Activated T-cell treated with anti-CD3 and anti-CD28 coated beads, Interleukin-2, amount 50 U/mL, for 1 hour (primary cell): Measurements from ENCODE around the gene CELSR1.
A peak's percentile ranks its signal among the peaks of the same experiment; 100 is the strongest.

Experiments used
- DNase-seq: peaks from one replicate; pipeline ENCODE4 v3.0.0-alpha.2; 2020

CELSR1 gene

DNA sequence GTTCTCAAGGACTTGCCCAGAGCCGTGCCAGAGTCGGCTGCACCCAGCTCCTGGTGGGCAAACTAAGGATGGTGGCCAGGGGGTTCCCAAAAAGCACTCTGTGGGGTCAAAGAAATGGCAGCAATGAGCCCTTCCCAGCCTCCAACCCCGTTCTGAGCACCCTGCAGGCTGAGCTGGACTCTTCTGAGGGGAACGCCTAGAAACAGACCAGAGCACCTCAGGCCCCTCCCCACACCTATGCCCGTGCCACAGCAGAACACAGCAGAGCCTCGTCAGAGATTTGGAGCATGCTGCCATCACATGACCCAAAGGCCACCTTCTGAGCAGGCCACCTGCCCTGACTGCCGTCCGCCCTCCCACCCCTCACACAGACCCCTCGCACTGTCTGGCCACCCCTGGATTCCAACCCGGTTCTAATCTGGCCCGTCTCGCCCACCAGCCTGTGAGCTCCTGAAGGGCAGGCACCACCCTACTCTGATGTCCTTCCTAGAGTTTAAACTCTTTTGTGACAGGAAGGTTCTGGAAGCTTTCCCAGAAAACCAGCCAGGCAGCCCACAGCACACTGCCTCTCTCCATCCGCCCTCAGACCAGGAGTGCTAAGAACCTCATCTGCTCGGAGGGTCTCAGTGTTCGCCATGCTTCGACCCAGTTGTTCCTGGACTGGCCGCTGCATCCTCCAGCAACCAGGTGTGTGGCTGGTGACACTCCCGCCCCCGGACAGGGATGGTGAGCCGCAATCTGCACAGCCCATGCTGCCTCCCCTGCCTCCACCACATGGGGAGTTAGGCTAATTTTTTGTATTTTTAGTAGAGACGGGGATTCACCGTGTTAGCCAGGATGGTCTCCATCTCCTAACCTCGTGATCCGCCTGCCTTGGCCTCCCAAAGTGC is 97.6 kb downstream of the CELSR1 start:
- DNase-seq = no peak

DNA sequence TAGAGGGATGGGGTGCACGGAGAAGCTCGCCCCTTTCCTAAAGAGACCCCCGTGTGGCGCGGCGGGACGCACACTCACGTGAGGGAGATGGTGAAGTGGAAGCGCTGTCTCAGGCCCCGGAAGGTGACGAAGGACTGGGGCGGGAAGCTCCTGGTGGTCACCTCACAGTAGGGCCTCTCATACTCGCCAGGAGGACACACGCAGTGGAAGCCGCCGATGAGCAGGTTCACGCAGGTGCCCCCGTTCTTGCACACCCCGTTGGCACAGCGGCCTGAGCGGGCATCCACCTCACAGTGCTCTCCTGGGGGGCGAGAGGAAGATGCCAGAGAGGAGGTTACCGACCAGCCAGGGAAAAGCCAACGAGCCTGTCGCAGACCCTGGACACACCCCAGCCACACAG is 98.3 kb downstream of the CELSR1 start:
- DNase-seq = no peak

DNA sequence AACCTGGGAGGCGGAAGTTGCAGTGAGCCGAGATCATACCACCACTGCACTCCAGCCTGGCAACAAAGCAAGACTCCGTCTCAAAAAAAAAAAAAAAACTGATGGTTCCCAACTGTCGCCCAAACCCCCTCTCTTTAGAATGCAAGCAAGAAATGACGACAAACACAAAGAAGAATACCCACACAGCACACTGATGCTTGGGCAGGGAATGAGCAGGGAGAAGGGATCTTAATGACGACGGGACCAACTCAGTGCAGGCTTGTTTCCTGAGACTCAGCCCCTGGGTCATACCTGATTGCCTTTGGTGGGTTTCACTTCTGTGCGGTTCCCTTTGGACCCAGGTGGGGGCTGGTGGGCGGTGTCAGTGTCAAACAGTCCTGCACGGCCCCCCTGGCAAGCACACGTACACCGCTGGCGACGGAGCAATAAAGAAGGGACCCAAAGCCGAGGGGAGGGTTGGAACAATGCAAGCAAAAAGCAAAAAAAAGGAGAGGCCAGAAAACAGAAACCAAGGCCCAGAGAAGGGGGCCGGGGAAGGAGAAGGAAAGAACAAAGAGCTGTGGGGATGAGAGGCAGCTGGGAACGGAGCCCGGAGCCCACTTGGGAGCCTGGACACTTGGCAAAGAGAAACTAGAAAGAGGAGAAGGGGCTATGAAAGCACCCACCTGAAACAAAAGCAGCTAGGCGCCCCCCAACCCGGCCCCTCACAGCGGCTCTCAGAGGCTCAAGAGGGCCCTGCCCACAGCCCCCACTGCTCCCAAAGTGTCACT is 99.6 kb downstream of the CELSR1 start:
- DNase-seq = no peak

DNA sequence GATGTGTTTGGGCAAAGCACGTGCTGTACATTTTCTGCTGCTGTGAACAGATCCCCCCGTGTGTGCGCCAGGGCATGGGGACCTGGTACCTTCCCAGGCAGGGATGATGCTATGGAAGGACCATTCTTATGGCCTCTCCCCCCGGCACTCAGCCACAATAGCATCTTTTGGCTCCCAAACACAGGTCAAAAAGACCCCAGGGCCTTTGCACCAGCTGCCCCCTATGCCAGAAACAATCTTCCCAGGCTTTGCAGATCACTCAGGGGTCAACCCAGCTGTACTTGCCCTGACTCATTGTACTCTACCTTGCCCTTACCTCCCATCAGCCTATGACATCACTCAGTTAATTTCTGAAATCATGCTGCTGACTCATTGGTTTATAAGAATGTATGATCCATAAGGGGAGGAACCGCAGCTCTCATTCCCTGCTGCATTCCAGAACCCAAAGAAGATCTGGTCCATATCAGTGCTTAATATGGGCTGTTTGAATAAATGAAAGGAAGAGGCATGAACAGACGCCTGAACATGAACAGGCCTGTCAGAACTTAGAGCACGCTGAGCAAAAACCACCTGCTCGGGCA is 100.7 kb downstream of the CELSR1 start:
- no peak for DNase-seq

DNA sequence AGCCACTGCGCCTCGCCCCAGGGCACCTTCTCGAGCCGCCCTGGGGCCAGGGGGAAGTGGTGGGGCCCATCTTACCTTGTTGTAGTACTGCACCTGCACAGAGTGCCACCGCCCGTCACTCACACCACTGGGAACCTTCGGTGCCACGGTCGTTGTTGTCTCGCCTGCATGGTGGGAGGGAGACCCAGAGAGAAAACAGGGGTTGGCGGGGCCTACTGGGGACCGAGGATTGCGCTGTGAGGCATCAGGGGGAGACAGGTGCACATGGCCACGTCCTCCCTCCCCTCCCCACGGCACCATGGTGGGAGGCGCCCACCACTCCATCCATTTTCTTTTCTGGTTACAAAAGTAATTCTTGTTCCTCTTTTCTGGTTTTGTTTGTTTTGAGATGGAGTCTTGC is 104.1 kb downstream of the CELSR1 start:
- no peak for DNase-seq

GRCh38 chr22:46432164-46433068 is 105.0 kb downstream of the CELSR1 start:
- DNase-seq = peak; percentile 38

DNA sequence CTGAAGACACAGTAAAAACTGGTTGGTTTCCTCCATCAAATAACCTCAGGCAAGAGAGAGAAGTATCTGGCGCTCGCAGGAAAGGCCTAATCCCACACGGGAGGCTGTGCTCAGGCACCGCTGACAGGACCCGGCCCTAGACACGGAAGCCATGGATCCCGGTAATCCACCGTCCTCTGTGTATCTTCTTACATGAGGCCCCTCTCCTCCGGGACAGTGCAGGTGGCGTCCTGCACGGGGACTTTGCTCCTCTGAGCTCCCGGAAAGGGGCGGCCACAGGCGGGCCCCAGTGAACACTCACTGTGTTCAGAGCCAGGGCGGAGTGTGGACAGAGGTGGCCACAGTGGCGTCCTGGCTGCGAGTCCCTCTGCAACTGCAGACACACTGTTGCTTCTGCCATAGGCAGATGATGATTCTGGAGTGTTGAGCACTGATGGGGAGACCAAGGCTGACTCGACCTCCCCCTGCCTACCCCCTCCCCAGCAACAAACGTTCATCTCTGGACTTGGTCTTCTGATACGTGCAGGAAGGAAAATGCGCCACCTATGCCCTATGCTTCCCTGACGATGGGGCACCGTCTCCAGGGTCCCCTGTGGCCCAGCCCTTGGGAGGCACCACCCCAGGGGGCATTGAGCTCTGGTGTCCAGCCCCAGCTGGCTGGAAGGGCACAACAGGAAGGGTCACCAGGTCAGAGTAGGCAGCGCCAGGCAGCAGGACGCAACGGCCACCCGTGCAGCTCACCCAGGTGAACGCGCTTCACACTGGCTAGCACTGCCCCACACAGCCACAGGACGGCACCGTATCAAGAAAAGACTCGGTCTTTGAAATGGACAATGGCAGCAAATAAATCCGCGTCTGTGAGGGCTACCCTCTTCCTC is 106.2 kb downstream of the CELSR1 start:
- no peak for DNase-seq

DNA sequence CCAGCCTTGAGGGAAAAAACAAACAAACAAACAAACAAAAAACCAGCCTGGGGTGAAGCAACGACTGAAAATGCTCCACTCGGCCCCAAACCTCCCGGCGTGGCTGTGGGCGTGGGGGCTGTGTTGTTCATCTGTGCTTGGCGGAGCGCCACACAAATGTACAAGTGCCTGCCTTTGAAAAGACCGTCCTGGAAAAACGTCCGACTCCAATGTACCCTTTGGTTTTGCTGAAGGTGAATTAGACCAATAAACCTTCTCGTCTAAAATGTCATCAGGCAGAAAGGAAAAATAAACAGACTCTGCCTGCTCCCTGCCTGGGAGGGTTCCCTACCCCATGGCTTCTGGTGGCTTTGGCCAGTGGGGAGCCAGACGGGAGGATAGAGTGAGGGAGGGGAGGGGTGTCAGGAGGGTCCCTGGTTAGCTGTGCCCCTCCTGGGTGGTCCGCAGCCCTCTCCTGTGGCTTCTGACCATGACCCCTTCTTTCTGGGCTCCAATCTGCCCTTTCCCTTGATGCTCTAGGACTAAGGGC is 108.0 kb downstream of the CELSR1 start:
- no peak for DNase-seq

- DNase-seq = no peak
Observed at GRCh38 chr22:46428602-46429324, 108.7 kb downstream of the CELSR1 start.

- no peak for DNase-seq
Observed at GRCh38 chr22:46428171-46428570, 109.2 kb downstream of the CELSR1 start.

- DNase-seq = no peak
Observed at GRCh38 chr22:46425016-46425415, 112.4 kb downstream of the CELSR1 start.

DNA sequence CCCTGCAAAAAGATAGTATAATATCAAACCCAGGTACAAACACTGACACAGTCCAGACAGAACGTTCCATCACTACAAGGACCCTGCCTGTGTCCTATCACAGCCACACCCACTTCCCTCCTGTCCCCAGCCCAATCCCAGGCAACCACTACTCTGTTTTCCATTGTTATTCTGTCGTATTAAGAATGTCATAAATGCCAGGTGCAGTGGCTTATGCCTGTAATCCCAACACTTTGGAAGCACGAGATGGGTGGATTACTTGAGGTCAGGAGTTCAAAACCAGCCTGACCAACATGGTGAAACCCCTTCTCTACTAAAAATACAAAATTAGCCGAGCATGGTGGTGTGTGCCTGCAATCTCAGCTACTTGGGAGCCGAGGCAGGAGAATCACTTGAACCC is 112.9 kb downstream of the CELSR1 start:
- no peak for DNase-seq

- DNase-seq = no peak
Observed at GRCh38 chr22:46422896-46423295, 114.5 kb downstream of the CELSR1 start.

DNA sequence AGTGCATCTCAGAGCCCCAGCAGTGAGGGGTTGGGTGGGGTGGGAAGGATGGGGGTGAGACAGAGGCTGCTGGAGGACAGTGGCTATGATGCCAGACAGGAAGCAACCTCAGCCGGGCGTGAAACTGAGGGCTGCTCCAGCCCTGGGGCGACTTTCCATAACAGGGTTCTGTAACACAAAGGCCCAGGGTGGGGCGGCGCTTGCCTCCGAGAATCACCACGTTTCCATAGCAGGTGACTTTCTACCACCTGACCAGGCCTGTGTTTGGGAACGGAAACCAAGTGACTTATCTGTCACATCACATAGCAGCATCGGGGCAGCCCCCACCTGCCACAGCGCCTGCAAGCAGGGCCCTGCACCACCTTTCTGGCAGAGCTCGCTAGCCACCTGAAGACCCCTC is 116.2 kb downstream of the CELSR1 start:
- DNase-seq = peak; percentile 30

- no peak for DNase-seq
Observed at GRCh38 chr22:46419754-46420571, 117.5 kb downstream of the CELSR1 start.

DNA sequence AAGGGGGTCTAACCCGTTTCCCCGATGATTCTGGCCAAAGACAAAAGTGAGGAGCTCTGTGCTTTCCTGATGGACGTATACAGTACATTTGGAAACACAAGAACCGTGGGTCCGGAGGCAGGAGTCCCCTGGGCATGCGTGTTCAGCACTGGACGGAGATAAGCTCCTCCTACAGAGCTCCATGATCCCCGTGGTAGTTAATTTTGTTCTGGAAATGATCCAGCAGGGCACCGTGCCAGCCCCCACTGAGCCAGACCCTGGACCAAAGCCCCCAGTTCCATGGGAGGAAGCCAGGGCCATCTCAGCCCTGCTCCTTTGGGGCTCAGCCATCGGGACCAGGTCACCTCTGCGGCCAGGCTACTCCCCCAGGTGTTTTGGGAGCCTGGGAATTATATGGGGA is 118.6 kb downstream of the CELSR1 start:
- no peak for DNase-seq

GRCh38 chr22:46417769-46418168 is 119.7 kb downstream of the CELSR1 start:
- no peak for DNase-seq

GRCh38 chr22:46416891-46417580 is 120.4 kb downstream of the CELSR1 start:
- DNase-seq = no peak

DNA sequence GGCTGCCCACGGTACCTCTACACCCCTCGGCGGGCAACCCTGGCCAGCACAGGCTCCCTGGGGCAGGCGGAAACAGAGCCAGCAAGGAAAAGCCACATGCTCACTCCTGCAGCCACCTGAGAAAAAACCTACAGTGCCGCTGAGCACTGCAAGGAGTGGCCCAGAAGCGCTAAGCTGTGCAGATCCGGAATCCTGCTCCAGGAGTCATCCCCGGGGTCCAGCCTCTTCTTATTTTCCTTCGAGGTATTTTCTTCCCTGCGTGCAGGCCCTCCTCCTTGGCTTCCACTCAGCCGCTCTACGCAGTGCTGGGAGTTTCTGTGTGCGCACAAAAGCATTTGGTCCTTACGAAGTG is 120.9 kb downstream of the CELSR1 start:
- no peak for DNase-seq
